Measurements from ENCODE around the gene SIGMAR1. TPM values are rescaled to one million over a fixed set of nuclear protein-coding genes. Genes with fewer than 3 reads are reported as not detected.

Gene SIGMAR1
- total and polyA plus RNA-seq, 12 donors, result 34.6 to 158 (median 83.0) TPM

DNA sequence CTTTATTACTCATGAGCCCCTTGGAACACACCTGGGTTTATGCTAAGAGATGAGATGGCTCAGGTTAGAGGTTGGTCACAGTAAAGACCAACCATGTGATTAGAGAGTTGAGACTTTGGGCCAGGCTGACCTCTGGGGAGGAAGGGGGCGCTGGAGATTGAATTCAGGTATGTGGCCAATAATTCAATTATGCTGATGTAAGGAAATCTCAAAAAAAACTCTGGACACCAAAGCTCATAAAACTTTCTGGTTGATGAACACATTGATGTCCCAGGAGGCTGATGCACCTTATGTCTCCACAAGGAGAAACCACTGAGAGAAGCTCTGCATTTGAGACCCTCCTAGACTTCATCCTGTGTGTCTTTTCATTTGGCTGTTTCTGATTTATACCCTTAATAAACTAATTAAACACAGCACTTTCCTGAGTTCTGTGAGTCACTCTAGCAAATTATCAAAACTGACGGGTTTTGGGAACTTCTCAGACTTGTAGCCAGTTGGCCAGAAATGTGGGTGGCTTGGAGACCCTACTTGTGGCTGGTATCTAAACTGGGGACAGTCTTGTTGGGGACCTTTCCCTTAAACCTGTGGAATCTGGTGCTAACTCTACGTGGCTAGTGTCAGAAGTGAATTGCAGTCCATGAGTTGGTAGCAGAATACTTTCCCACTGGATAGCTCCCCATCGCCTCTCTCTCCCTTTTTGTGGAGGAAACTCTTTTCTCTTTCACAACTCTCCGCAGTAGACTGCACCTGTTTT is 32.4 kb upstream of the SIGMAR1 start:
- DNase-seq, result no peak
- intact Hi-C loops (cut with DNase I), result no loop called here

DNA sequence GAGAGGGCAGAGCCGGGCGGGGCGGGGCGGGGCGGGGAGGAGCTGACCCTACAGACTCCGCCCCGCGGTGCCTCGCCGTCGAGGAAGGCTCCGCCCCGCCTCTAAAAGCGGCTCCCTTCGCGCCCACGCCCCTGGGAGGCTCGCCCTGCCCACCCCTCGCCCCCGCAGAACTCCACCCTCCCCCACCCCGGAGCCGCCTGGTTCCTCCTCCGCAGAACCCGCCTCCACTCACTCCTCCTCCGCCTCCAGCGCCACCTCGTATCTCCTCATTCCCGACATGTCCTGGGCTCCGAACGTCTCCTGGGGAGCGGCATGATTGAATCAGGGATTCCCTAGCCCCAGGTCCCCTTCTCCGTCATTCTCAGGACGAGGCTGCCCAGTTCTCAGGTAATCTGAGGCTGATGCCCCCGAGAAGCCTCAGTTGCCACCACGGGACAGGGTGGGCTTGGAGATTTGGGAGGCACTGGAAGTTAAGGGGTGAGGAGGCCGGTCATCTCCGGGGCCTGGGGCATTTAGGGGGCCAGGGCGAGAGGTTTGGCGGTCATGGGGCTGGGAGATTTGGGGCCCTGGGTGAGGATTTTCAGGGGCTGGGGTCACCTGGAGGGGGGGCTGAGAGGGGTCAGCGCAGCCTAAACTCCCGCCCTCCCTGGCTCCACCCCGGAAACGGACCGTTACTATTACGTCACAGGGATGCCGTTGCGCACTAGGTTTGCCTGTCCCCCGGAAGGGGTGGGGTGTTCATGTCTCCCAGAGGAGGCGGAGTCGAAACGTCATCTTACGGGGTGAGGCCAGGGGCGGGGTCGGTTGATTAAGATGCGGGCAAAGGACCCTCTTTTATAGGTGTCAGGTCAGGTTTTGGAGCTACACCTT is 28.0 kb upstream of the SIGMAR1 start:
- peak overlapping the region; percentile 92 to 100 (median 99) for H3K27ac ChIP-seq
- intact Hi-C loops (cut with DNase I), result no loop called here
- H3K36me3 ChIP-seq (replicated peaks in 1 of 2), result no peaks in the 10 kb centered on the region
- DNase-seq, result peak; percentile 95 to 98 (median 97)
- H3K27me3 ChIP-seq, result no peaks in the 10 kb centered on the region
- peak overlapping the region in 3 of 4 donors; percentile 53 to 79 (median 76) for H3K4me3 ChIP-seq
- no peaks in the 10 kb centered on the region for H3K9me3 ChIP-seq (replicated peaks in 1 of 3)
- H3K4me1 ChIP-seq (replicated peaks in 1 of 2), result peaks cover 7 to 17% of the 10 kb centered on the region in 2 donors
- 0 to 2% (median 1%) methylated on average over 20 to 55 of the region's 55 CpGs for WGBS, 4 donors
- TF ChIP-seq POLR2A (IDR thresholded peaks at IDR 0.05), result peak; percentile 94
- TF ChIP-seq, protein P1, sequence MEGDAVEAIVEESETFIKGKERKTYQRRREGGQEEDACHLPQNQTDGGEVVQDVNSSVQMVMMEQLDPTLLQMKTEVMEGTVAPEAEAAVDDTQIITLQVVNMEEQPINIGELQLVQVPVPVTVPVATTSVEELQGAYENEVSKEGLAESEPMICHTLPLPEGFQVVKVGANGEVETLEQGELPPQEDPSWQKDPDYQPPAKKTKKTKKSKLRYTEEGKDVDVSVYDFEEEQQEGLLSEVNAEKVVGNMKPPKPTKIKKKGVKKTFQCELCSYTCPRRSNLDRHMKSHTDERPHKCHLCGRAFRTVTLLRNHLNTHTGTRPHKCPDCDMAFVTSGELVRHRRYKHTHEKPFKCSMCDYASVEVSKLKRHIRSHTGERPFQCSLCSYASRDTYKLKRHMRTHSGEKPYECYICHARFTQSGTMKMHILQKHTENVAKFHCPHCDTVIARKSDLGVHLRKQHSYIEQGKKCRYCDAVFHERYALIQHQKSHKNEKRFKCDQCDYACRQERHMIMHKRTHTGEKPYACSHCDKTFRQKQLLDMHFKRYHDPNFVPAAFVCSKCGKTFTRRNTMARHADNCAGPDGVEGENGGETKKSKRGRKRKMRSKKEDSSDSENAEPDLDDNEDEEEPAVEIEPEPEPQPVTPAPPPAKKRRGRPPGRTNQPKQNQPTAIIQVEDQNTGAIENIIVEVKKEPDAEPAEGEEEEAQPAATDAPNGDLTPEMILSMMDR (IDR thresholded peaks at IDR 0.05), result no peak

More for the DNA sequence above, 32.4 kb upstream of the SIGMAR1 start:
- Histone ChIP-seq H3K27ac (no peak overlapping the region), H3K9me3 (replicated peaks in 1 of 3) (no peaks in the 10 kb centered on the region), H3K4me1 (replicated peaks in 1 of 2) (peaks cover under 1 to 9% of the 10 kb centered on the region in 2 donors), H3K27me3 (no peaks in the 10 kb centered on the region), H3K36me3 (replicated peaks in 1 of 2) (no peaks in the 10 kb centered on the region), H3K4me3 (no peak overlapping the region)
- no peak for TF ChIP-seq POLR2A (IDR thresholded peaks at IDR 0.05)
- TF ChIP-seq, protein P1 (IDR thresholded peaks at IDR 0.05), result no peak
- WGBS, 4 donors, result 91 to 98% (median 94%) methylated on average over 5 of the region's 5 CpGs

DNA sequence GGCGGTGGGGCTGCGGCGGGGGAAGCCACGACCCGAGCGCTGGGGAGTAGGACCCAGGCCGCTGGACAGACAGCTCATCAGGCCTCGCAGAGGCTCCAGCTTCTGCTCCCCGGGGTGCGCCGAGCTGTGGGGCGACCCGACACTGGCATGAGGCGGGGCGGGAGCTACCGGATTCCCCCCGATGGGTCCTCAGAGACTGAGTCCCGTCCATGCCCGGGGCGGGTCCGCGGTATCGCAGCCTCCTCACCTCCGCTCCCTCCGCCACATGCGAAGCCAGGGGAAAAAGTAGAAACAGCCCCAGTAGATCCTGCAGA is 27.4 kb upstream of the SIGMAR1 start:
- Histone ChIP-seq H3K27me3 (no peaks in the 10 kb centered on the region), H3K36me3 (replicated peaks in 1 of 2) (no peaks in the 10 kb centered on the region), H3K9me3 (replicated peaks in 1 of 3) (no peaks in the 10 kb centered on the region), H3K4me1 (replicated peaks in 1 of 2) (peaks cover 7 to 17% of the 10 kb centered on the region in 2 donors), H3K27ac (peak overlapping the region; percentile 48 to 99 (median 92)), H3K4me3 (peak overlapping the region in 2 of 4 donors; percentile 53 to 79)
- no peak for TF ChIP-seq POLR2A (IDR thresholded peaks at IDR 0.05)
- TF ChIP-seq, protein P1 (IDR thresholded peaks at IDR 0.05), result no peak
- no peak for DNase-seq
- intact Hi-C loops (cut with DNase I), result no loop called here
- 0 to 2% (median 1%) methylated on average over 1 to 26 of the region's 26 CpGs; no CpG with 5 or more reads in 1 of the 4 donors for WGBS, 4 donors

Data from adrenal gland (tissue), 12 donors.